HFFc6 (cell line): ENCODE measurements around the gene RAPGEF4. TPM values are rescaled to one million over a fixed set of nuclear protein-coding genes. Genes with fewer than 3 reads are reported as not detected.

Source experiments
- DNase-seq: peaks from one replicate; pipeline ENCODE4 v3.0.0-alpha.2; 2018
- H3K27ac Mint-ChIP-seq: 2 replicates; pipeline ENCODE4 v1.8.0; 2020; ENCODE audit warnings: mild to moderate bottlenecking, mixed read lengths
- H3K27me3 Mint-ChIP-seq: 2 replicates; pipeline ENCODE4 v1.8.0; 2021; ENCODE audit warnings: mild to moderate bottlenecking, moderate library complexity, mixed read lengths; ENCODE audit not compliant: insufficient read depth
- H3K36me3 Mint-ChIP-seq: 2 replicates; pipeline ENCODE4 v1.8.0; 2021; ENCODE audit warnings: low read depth, mixed read lengths
- H3K4me1 Mint-ChIP-seq: 2 replicates; pipeline ENCODE4 v1.8.0; 2020; ENCODE audit warnings: low read depth, mixed read lengths
- H3K4me3 Mint-ChIP-seq: 2 replicates; pipeline ENCODE4 v1.8.0; 2020; ENCODE audit warnings: mild to moderate bottlenecking, moderate library complexity, mixed read lengths
- H3K9me3 Mint-ChIP-seq: 2 replicates; pipeline ENCODE4 v1.8.0; 2020; ENCODE audit warnings: mild to moderate bottlenecking, mixed read lengths
- CTCF ChIP-seq: fragments of 200-600 bp; sonication (generic); IDR thresholded peaks from 2 replicates; pipeline ENCODE4 v1.5.0; 2021; ENCODE audit warnings: antibody characterized with exemption, mild to moderate bottlenecking
- total RNA-seq, 6 experiments: library from RNA; stranded (reverse); fragmentation: NEBNext Ultra II Directional; extraction: Animal tissue kit (Norgen Biotek cat#: 25700); gene quantifications; 2 replicates in 1 of 6; 3 replicates in 5 of 6; pipeline ENCODE4 v1.2.3, GENCODE V29; 2021

Gene RAPGEF4
- total RNA-seq, 6 experiments from 2014 or later, result 0.14 to 0.37 (median 0.18) TPM

- H3K27ac Mint-ChIP-seq, result peak overlapping the region; percentile 28
- no peak for DNase-seq
- TF ChIP-seq CTCF, result no peak
- no peaks in the 10 kb centered on the region for H3K36me3 Mint-ChIP-seq
- H3K4me1 Mint-ChIP-seq, result peaks cover 45% of the 10 kb centered on the region
- no peaks in the 10 kb centered on the region for H3K9me3 Mint-ChIP-seq
- peaks cover 2% of the 10 kb centered on the region for H3K27me3 Mint-ChIP-seq
- no peak overlapping the region for H3K4me3 Mint-ChIP-seq
Measured at GRCh38 chr2:173028141-173028540, 292.5 kb downstream of the RAPGEF4 start.

GRCh38 chr2:173028671-173029070, 293.0 kb downstream of the RAPGEF4 start:
- Mint-ChIP-seq H3K4me3 (no peak overlapping the region), H3K9me3 (no peaks in the 10 kb centered on the region), H3K36me3 (no peaks in the 10 kb centered on the region), H3K27ac (peak overlapping the region; percentile 44; the same call in 1 of the 2 replicates), H3K4me1 (peaks cover 51% of the 10 kb centered on the region), H3K27me3 (peaks cover under 1% of the 10 kb centered on the region; the same call in 1 of the 2 replicates)
- no peak for DNase-seq
- TF ChIP-seq CTCF, result no peak

- no peak overlapping the region for H3K4me3 Mint-ChIP-seq
- H3K27ac Mint-ChIP-seq, result no peak overlapping the region
- H3K36me3 Mint-ChIP-seq, result no peaks in the 10 kb centered on the region
- H3K27me3 Mint-ChIP-seq, result no peaks in the 10 kb centered on the region; the same call in 1 of the 2 replicates
- TF ChIP-seq CTCF, result no peak
- H3K9me3 Mint-ChIP-seq, result no peaks in the 10 kb centered on the region
- no peak for DNase-seq
- peaks cover 58% of the 10 kb centered on the region for H3K4me1 Mint-ChIP-seq
Measured at GRCh38 chr2:173030561-173031490, 295.2 kb downstream of the RAPGEF4 start.

GRCh38 chr2:173032032-173032431, 296.4 kb downstream of the RAPGEF4 start:
- H3K27ac Mint-ChIP-seq, result no peak overlapping the region
- H3K4me3 Mint-ChIP-seq, result no peak overlapping the region

GRCh38 chr2:173033084-173033483, 297.4 kb downstream of the RAPGEF4 start:
- no peaks in the 10 kb centered on the region for H3K36me3 Mint-ChIP-seq
- peaks cover 38% of the 10 kb centered on the region for H3K4me1 Mint-ChIP-seq
- no peak overlapping the region for H3K27ac Mint-ChIP-seq
- DNase-seq, result peak; percentile 12
- TF ChIP-seq CTCF, result no peak
- H3K4me3 Mint-ChIP-seq, result no peak overlapping the region
- H3K9me3 Mint-ChIP-seq, result no peaks in the 10 kb centered on the region
- H3K27me3 Mint-ChIP-seq, result no peaks in the 10 kb centered on the region; the same call in 1 of the 2 replicates

More at GRCh38 chr2:173032032-173032431, 296.4 kb downstream of the RAPGEF4 start:
- Mint-ChIP-seq H3K4me1 (peaks cover 49% of the 10 kb centered on the region), H3K9me3 (no peaks in the 10 kb centered on the region), H3K36me3 (no peaks in the 10 kb centered on the region), H3K27me3 (no peaks in the 10 kb centered on the region; the same call in 1 of the 2 replicates)
- TF ChIP-seq CTCF, result no peak
- DNase-seq, result no peak
